OCI-LY3 (cell line): ENCODE data around the gene ESPL1.

Source experiments
- EZH2phosphoT487 ChIP-seq: fragments of 200-600 bp; shearing (Covaris generic); IDR thresholded peaks from 2 replicates; pipeline ENCODE4 v1.6.1; 2018; ENCODE audit warnings: antibody characterized with exemption, mixed run types, low read depth
- TF ChIP-seq, protein P1 (sequence below): fragments of 200-600, 300-600 bp; sonication (generic); IDR thresholded peaks from 2 replicates; pipeline ENCODE4 v1.5.1; 2014; ENCODE audit warnings: antibody characterized with exemption, low read length, low read depth

GRCh38 chr12:53287741-53288216 is 19.7 kb downstream of the ESPL1 start:
- TF ChIP-seq, protein P1, sequence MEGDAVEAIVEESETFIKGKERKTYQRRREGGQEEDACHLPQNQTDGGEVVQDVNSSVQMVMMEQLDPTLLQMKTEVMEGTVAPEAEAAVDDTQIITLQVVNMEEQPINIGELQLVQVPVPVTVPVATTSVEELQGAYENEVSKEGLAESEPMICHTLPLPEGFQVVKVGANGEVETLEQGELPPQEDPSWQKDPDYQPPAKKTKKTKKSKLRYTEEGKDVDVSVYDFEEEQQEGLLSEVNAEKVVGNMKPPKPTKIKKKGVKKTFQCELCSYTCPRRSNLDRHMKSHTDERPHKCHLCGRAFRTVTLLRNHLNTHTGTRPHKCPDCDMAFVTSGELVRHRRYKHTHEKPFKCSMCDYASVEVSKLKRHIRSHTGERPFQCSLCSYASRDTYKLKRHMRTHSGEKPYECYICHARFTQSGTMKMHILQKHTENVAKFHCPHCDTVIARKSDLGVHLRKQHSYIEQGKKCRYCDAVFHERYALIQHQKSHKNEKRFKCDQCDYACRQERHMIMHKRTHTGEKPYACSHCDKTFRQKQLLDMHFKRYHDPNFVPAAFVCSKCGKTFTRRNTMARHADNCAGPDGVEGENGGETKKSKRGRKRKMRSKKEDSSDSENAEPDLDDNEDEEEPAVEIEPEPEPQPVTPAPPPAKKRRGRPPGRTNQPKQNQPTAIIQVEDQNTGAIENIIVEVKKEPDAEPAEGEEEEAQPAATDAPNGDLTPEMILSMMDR, result peak; percentile 77
- no peak for TF ChIP-seq EZH2phosphoT487
